Measurements from ENCODE around the gene LRRC8C. TPM values are rescaled to one million over a fixed set of nuclear protein-coding genes. Genes with fewer than 3 reads are reported as not detected.

Gene LRRC8C
- total RNA-seq, 2 donors from 2014 or later, result 2.5 to 5.5 TPM

- Histone ChIP-seq H3K27ac (ENCODE audit: low read depth, low read length) (no peak overlapping the region), H3K9me3 (ENCODE audit: control insufficient read depth, low read length) (no peaks in the 10 kb centered on the region), H3K4me1 (ENCODE audit: control insufficient read depth, insufficient read depth, low read length) (no peaks in the 10 kb centered on the region), H3K36me3 (ENCODE audit: control insufficient read depth, insufficient read depth, low read length) (no peaks in the 10 kb centered on the region), H3K27me3 (ENCODE audit: control insufficient read depth, insufficient read depth, low read length, poor library complexity, severe bottlenecking) (peaks cover 3% of the 10 kb centered on the region), H3K4me3 (ENCODE audit: low read length) (no peak overlapping the region), H3K9ac (ENCODE audit: extremely low read depth, low read length, poor library complexity, severe bottlenecking) (no peak overlapping the region)
- no peak for DNase-seq
- H3K27me3 Mint-ChIP-seq (ENCODE audit: insufficient read depth), result no peaks in the 10 kb centered on the region
- no peak overlapping the region for H3K27ac Mint-ChIP-seq
- 89% methylated on average over 7 to 10 of the region's 10 CpGs for WGBS, 2 experiments (ENCODE audit: insufficient coverage in 1 of 2, insufficient read length in 1 of 2)
- H3K4me1 Mint-ChIP-seq, result no peaks in the 10 kb centered on the region
- H3K9me3 Mint-ChIP-seq, result no peaks in the 10 kb centered on the region
- no peak for TF ChIP-seq CTCF (conservative IDR thresholded peaks at IDR 0.05)
- no peaks in the 10 kb centered on the region for H3K36me3 Mint-ChIP-seq (ENCODE audit: low read depth)
- no peak overlapping the region for H3K4me3 Mint-ChIP-seq
These were observed 106.3 kb downstream of the LRRC8C start for GRCh38 chr1:89739013-89739843.

- Mint-ChIP-seq H3K4me1 (no peaks in the 10 kb centered on the region), H3K27me3 (ENCODE audit: insufficient read depth) (no peaks in the 10 kb centered on the region), H3K27ac (no peak overlapping the region), H3K36me3 (ENCODE audit: low read depth) (no peaks in the 10 kb centered on the region), H3K4me3 (no peak overlapping the region), H3K9me3 (no peaks in the 10 kb centered on the region)
- no peaks in the 10 kb centered on the region for H3K9me3 ChIP-seq (ENCODE audit: control insufficient read depth, low read length)
- no peaks in the 10 kb centered on the region for H3K36me3 ChIP-seq (ENCODE audit: control insufficient read depth, insufficient read depth, low read length)
- no peak overlapping the region for H3K9ac ChIP-seq (ENCODE audit: extremely low read depth, low read length, poor library complexity, severe bottlenecking)
- 89 to 100% methylated on average over 1 of the region's 1 CpG for WGBS, 2 experiments (ENCODE audit: insufficient coverage in 1 of 2, insufficient read length in 1 of 2)
- H3K4me3 ChIP-seq (ENCODE audit: low read length), result no peak overlapping the region
- H3K27ac ChIP-seq (ENCODE audit: low read depth, low read length), result no peak overlapping the region
- TF ChIP-seq CTCF (conservative IDR thresholded peaks at IDR 0.05), result no peak
- no peak for DNase-seq
- H3K4me1 ChIP-seq (ENCODE audit: control insufficient read depth, insufficient read depth, low read length), result no peaks in the 10 kb centered on the region
- peaks cover 3% of the 10 kb centered on the region for H3K27me3 ChIP-seq (ENCODE audit: control insufficient read depth, insufficient read depth, low read length, poor library complexity, severe bottlenecking)
These were observed 106.9 kb downstream of the LRRC8C start for GRCh38 chr1:89739844-89740216.

GRCh38 chr1:89743788-89744187 lies 110.9 kb downstream of the LRRC8C start:
- no peak overlapping the region for H3K4me3 Mint-ChIP-seq

More at GRCh38 chr1:89743788-89744187, 110.9 kb downstream of the LRRC8C start:
- H3K9me3 ChIP-seq (ENCODE audit: control insufficient read depth, low read length), result no peaks in the 10 kb centered on the region
- TF ChIP-seq CTCF (conservative IDR thresholded peaks at IDR 0.05), result no peak
- DNase-seq, result no peak
- H3K9ac ChIP-seq (ENCODE audit: extremely low read depth, low read length, poor library complexity, severe bottlenecking), result no peak overlapping the region
- no peak overlapping the region for H3K27ac ChIP-seq (ENCODE audit: low read depth, low read length)
- WGBS, 2 experiments (ENCODE audit: insufficient coverage in 1 of 2, insufficient read length in 1 of 2), result 94 to 95% methylated on average over 2 to 4 of the region's 4 CpGs
- H3K4me3 ChIP-seq (ENCODE audit: low read length), result no peak overlapping the region
- Mint-ChIP-seq H3K27ac (no peak overlapping the region), H3K27me3 (ENCODE audit: insufficient read depth) (peaks cover 2% of the 10 kb centered on the region), H3K36me3 (ENCODE audit: low read depth) (no peaks in the 10 kb centered on the region), H3K9me3 (peaks cover 8% of the 10 kb centered on the region), H3K4me1 (no peaks in the 10 kb centered on the region)
- no peaks in the 10 kb centered on the region for H3K4me1 ChIP-seq (ENCODE audit: control insufficient read depth, insufficient read depth, low read length)
- H3K27me3 ChIP-seq (ENCODE audit: control insufficient read depth, insufficient read depth, low read length, poor library complexity, severe bottlenecking), result peaks cover 3% of the 10 kb centered on the region
- H3K36me3 ChIP-seq (ENCODE audit: control insufficient read depth, insufficient read depth, low read length), result no peaks in the 10 kb centered on the region
